SU-DHL-6 (cell line): ENCODE data around the gene VAPB.

ENCODE experiments used
- H2AFZ ChIP-seq: fragments of 200-600 bp; sonication (generic); 2 replicates; pipeline ENCODE4 v1.6.1; 2014; ENCODE audit warnings: low read depth, mild to moderate bottlenecking, moderate library complexity, mixed read lengths, antibody characterized with exemption, low read length; ENCODE audit not compliant: severe bottlenecking
- H3F3A ChIP-seq: fragments of 200-600 bp; shearing (Covaris generic); 2 replicates; pipeline ENCODE4 v1.6.0; 2016; ENCODE audit warnings: antibody characterized with exemption, mild to moderate bottlenecking; ENCODE audit not compliant: insufficient read depth
- H3K27ac ChIP-seq: fragments of 200-600 bp; sonication (generic); 2 replicates; pipeline ENCODE4 v1.5.1; 2016; ENCODE audit warnings: low read depth, mild to moderate bottlenecking, low read length, moderate library complexity, mixed read lengths
- H3K27me3 ChIP-seq: fragments of 200-600 bp; sonication (generic), shearing (Covaris generic); 2 replicates; pipeline ENCODE4 v1.6.0; 2014; ENCODE audit warnings: mild to moderate bottlenecking, low read length
- H3K36me3 ChIP-seq: fragments of 200-600 bp; sonication (generic); 2 replicates; pipeline ENCODE4 v1.6.1; 2014; ENCODE audit warnings: mild to moderate bottlenecking, low read length, mixed read lengths
- H3K4me2 ChIP-seq: fragments of 300-600, 200-600 bp; shearing (Covaris generic), sonication (generic); 2 replicates; pipeline ENCODE4 v1.6.0; 2014; ENCODE audit warnings: low read length, low read depth, mild to moderate bottlenecking; ENCODE audit not compliant: poor library complexity, severe bottlenecking
- H3K4me3 ChIP-seq: fragments of 200-600 bp; sonication (generic); 2 replicates; pipeline ENCODE4 v1.5.1; 2014; ENCODE audit warnings: antibody characterized with exemption, low read length, mild to moderate bottlenecking, mixed read lengths; ENCODE audit not compliant: insufficient read depth, poor library complexity, severe bottlenecking
- H3K79me2 ChIP-seq: fragments of 200-600 bp; sonication (generic); 2 replicates; pipeline ENCODE4 v1.6.1; 2014; ENCODE audit warnings: mild to moderate bottlenecking, low read length, moderate library complexity; ENCODE audit not compliant: insufficient read depth
- H3K9ac ChIP-seq: fragments of 200-600 bp; sonication (generic); 2 replicates; pipeline ENCODE4 v1.7.0; 2014; ENCODE audit warnings: mild to moderate bottlenecking, low read length
- H3K9me2 ChIP-seq: fragments of 200-600 bp; sonication (generic); replicated peaks from 2 replicates; pipeline ENCODE4 v1.6.1; 2014; ENCODE audit warnings: low read length; ENCODE audit not compliant: insufficient read depth
- H3K9me3 ChIP-seq: fragments of 200-600 bp; sonication (generic); 2 replicates; pipeline ENCODE4 v1.6.1; 2014; ENCODE audit warnings: low read length, mixed read lengths; ENCODE audit not compliant: insufficient read depth
- H4K20me1 ChIP-seq: fragments of 200-600 bp; sonication (generic); 2 replicates; pipeline ENCODE4 v1.6.1; 2014; ENCODE audit warnings: low read depth, mild to moderate bottlenecking, antibody characterized with exemption, low read length, moderate library complexity, mixed read lengths
- EZH2phosphoT487 ChIP-seq: fragments of 200-600 bp; sonication (generic), shearing (Covaris generic); conservative IDR thresholded peaks from 2 replicates; pipeline ENCODE4 v1.6.1; 2018; ENCODE audit warnings: mild to moderate bottlenecking, antibody characterized with exemption, low read length, moderate library complexity, mixed read lengths
- TF ChIP-seq, protein P1 (sequence below): fragments of 200-600 bp; sonication (generic); IDR thresholded peaks from one replicate; pipeline ENCODE4 v1.5.1; 2017; ENCODE audit warnings: antibody characterized with exemption, mild to moderate bottlenecking, low read length, moderate library complexity; ENCODE audit not compliant: insufficient read depth, poor library complexity, severe bottlenecking

VAPB gene

DNA sequence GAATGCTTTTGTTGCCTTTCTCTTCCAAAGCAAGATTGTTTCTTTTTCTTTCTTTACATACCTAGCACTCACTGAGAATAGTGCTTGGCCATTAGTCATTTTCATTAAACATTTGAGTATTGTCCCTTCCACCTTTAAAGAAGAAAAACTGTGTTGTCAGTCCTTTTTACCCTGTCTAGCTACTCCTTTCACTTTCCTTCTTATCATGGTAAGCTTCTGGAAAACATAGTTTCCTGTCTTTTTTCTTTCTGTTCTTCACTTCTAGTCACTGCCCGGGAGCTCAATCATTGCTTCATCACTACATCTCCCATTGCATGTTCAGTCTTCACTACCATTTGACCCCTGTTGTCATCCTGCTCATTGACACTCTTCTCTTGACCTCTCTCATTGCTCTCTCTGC is 12.1 kb downstream of the VAPB start:
- no peak overlapping the region for H3K27ac ChIP-seq

DNA sequence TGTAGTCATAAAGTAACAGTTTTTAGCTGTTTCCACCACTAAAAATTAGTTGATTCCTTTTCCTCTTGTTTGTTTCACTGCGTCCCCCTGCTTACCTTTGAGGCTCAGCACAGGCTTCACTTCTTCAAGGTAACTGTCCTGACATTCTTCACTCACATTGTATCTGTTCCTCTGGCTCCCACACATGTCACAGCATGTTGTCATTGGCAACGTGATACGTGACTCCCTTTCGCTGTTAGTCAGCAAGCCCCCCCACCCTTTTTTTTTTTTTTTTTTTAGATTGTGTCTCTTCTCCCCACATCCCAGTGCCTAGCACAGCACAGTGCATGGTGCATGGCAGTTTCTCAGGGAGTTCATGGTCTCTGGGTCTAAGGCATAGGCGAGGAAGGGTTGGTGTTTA is 13.3 kb downstream of the VAPB start:
- peaks cover 22% of the 10 kb centered on the region; the same call in 1 of the 2 replicates for H4K20me1 ChIP-seq
- no peak overlapping the region for H3K4me3 ChIP-seq
- H3K36me3 ChIP-seq: no peaks in the 10 kb centered on the region
- no peak overlapping the region for H2AFZ ChIP-seq
- H3K79me2 ChIP-seq: peaks cover 99% of the 10 kb centered on the region
- no peak for TF ChIP-seq EZH2phosphoT487
- TF ChIP-seq, protein P1, sequence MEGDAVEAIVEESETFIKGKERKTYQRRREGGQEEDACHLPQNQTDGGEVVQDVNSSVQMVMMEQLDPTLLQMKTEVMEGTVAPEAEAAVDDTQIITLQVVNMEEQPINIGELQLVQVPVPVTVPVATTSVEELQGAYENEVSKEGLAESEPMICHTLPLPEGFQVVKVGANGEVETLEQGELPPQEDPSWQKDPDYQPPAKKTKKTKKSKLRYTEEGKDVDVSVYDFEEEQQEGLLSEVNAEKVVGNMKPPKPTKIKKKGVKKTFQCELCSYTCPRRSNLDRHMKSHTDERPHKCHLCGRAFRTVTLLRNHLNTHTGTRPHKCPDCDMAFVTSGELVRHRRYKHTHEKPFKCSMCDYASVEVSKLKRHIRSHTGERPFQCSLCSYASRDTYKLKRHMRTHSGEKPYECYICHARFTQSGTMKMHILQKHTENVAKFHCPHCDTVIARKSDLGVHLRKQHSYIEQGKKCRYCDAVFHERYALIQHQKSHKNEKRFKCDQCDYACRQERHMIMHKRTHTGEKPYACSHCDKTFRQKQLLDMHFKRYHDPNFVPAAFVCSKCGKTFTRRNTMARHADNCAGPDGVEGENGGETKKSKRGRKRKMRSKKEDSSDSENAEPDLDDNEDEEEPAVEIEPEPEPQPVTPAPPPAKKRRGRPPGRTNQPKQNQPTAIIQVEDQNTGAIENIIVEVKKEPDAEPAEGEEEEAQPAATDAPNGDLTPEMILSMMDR: no peak
- H3K4me2 ChIP-seq: no peak overlapping the region
- H3F3A ChIP-seq: 0 out of 2 replicates have a peak, but pooled peaks cover 17% of the 10 kb centered on the region
- no peaks in the 10 kb centered on the region for H3K9me2 ChIP-seq
- no peak overlapping the region for H3K27ac ChIP-seq
- H3K9me3 ChIP-seq: no peaks in the 10 kb centered on the region
- H3K9ac ChIP-seq: no peak overlapping the region
- H3K27me3 ChIP-seq: no peaks in the 10 kb centered on the region

More for the DNA sequence above, 12.1 kb downstream of the VAPB start:
- no peaks in the 10 kb centered on the region for H3K9me2 ChIP-seq
- H4K20me1 ChIP-seq: peaks cover 29% of the 10 kb centered on the region
- H3K36me3 ChIP-seq: no peaks in the 10 kb centered on the region
- H3K4me2 ChIP-seq: no peak overlapping the region
- 0 out of 2 replicates have a peak, but pooled peaks cover 7% of the 10 kb centered on the region for H3F3A ChIP-seq
- peaks cover 99% of the 10 kb centered on the region for H3K79me2 ChIP-seq
- H3K4me3 ChIP-seq: no peak overlapping the region
- H2AFZ ChIP-seq: no peak overlapping the region
- H3K9ac ChIP-seq: no peak overlapping the region
- TF ChIP-seq EZH2phosphoT487: no peak
- TF ChIP-seq, protein P1: no peak
- H3K27me3 ChIP-seq: no peaks in the 10 kb centered on the region
- no peaks in the 10 kb centered on the region for H3K9me3 ChIP-seq

DNA sequence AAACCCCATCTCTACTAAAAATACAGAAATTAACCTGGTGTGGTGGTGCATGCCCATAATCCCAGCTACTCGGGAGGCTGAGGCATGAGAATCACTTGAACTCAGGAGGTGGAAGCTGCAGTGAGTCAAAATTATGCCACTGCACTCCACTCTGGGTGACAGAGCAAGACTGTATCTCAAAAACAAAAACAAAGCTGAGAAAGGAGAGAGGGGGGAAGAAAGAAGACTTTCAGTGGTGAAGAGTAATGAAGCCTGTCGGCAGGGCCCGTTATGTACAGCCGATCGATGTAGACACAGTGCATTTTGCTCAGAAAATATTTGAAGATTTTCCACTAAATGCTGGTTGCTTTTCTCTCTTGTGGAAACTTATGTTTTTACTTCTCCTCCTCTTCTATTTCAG is 13.8 kb downstream of the VAPB start:
- Histone ChIP-seq H3K9ac (no peak overlapping the region), H3K36me3 (no peaks in the 10 kb centered on the region), H3K9me3 (no peaks in the 10 kb centered on the region), H3K9me2 (no peaks in the 10 kb centered on the region), H3F3A (peaks cover 20% of the 10 kb centered on the region; the same call in 1 of the 2 replicates), H3K4me2 (no peak overlapping the region), H2AFZ (no peak overlapping the region), H4K20me1 (peaks cover 25% of the 10 kb centered on the region; the same call in 1 of the 2 replicates), H3K27ac (no peak overlapping the region), H3K79me2 (peaks cover 99% of the 10 kb centered on the region), H3K27me3 (no peaks in the 10 kb centered on the region), H3K4me3 (no peak overlapping the region)
- TF ChIP-seq, protein P1: no peak
- no peak for TF ChIP-seq EZH2phosphoT487
